Brain pericyte (primary cell): ENCODE data around the gene APOBEC2.
"Not testable (repeated sequence)": the region's sequence is repeated elsewhere in the genome, so short reads cannot be mapped to it uniquely, and the experiment has no call there.

Experiments
- DNase-seq: peaks from one replicate; pipeline ENCODE4 v3.0.0-alpha.2; 2012; ENCODE audit warnings: low read depth, low spot score

The APOBEC2 gene

DNA sequence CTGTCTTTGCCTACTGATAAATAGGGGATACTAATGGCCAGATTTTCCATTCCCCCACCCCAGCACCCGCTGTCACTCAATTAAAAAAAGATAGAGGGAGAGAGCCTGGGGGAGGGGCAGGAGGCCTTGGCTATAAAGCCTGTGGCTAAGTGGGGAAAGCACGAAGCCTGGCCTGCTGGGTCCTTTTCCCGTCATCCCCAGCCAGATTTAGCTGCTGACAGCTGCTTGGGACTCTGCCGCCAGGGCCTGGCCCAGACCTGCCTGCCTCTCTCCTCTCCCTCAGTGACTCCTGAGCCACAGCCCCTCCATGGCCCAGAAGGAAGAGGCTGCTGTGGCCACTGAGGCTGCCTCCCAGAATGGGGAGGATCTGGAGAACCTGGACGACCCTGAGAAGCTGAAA lies at the start of gene APOBEC2:
Gene APOBEC2 (plus strand): TSS at position 162 of the 400 bp plus-strand sequence. CDS start 146 bp downstream, at position 308.
- no peak for DNase-seq

DNA sequence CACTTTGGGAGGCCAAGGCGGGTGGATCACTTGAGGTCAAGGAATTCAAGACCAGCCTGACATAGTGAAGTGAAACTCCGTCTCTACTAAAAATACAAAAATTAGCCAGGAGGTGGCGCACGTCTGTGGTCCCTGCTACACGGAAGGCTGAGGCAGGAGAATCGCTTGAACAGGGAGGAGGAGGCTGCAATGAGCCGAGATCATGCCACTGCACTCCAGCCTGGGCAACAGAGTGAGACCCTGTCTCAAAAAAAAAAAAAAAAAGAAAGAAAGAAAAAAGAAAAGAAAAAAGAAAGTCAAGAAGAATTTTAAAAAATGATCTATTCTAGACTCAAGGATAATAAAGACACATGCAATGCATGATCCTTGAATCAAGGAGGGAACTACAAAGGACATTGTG lies 46.8 kb upstream of the APOBEC2 start:
- not testable (repeated sequence) for DNase-seq

DNA sequence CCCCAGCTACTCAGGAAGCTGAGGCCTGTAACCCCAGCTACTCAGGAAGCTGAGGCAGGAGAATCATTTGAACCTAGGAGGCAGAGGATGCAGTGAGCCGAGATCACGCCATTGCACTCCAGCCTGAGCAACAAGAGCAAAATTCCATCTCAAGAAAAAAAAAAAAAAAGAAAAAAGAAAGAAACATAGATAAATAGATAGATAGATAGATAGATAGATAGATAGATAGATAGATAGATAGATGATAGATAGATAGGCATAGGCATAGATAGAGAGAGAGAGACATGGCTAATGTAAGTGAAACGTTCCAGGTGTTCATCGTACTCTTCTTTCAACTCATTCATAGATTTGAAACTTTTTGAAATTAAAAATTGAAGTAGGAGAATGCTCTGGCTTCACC lies 46.0 kb upstream of the APOBEC2 start:
- DNase-seq, result not testable (repeated sequence)

DNA sequence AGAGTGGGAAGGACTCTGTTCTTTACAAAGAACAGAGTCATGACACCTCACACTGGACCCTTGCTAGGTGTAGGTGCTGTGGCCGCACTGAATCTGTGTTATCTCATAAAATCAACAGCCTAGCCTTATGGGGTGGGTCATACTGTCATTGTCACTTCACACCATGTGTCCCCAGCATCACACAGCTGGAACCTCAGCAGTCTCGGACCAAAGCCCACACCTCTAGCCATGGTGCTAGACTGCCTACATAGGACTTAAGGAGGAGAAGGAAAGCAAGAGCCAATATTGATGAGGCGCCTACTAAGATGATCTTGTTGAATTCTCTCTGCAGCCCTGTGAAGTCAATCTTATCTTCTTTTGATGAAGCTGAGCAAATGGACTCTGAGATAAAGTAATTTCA lies 45.0 kb upstream of the APOBEC2 start:
- no peak for DNase-seq

DNA sequence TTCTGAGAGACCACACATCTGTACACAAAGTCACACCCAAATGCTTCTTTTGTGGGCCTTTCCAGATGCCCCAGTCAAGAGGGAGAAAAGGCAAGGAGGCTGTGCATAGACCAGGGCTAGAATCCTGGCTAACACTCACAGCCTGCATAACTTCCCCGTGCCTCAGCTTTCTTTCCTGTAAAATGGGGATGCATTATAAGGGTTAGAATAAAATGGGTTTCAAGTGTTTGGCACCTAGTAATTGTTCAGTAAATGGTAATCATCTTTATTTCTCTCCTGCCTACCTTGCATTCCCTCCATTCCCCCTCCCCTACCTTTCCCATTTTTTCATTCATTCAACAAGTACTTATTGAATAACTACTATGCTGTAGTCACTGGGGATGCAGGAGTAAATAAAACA lies 43.3 kb upstream of the APOBEC2 start:
- no peak for DNase-seq

DNA sequence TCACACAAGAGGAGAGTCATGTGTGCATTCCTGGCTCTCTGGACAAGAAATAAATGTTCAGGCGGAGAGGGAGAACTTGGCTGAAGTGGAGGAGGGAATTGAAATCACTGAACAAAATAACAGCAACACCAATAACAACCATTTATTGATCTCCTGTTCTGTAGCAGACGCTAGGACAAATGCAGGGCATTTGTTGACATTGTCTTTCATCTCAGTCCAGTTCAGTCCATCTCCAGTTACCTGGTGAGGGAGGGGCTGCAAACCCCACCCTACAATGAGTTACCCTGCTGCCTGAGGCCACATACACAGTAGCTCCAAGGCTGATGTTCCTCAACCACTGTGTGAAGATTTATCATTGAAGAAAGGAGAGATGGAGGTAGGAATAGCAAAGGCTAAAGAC lies 41.3 kb upstream of the APOBEC2 start:
- DNase-seq, result no peak

DNA sequence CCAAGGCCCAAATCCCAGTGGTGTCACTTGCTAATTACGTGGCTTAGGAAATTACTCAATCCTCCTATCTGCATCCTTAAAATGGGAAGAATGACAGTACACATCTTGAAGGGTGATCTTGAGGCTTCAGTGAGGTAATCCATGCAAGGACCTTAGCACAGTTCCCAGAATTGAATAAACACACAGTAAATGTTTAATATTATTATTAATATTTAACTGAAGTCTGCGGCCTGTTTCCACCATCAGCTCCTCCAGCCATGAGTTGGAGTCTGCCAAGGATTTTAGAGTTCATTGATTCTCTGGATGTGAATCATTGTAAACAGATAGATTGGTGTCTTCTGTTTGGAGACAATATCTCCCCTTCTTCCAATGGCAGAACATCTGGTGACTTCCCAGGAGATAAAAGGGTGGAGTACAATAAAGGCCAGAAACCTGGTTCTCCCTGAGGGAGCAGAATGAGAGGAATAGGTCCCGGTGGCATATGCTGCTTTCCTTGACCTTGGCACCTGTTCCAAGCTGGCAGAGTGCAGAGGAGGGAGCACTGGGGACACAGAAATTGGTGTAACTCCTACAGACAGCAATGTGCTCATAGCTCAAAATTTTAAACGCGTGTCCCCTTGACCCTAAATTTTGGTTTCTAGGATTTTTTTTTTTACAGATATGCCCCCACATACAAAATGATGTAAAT lies 39.4 kb upstream of the APOBEC2 start:
- DNase-seq, result no peak

DNA sequence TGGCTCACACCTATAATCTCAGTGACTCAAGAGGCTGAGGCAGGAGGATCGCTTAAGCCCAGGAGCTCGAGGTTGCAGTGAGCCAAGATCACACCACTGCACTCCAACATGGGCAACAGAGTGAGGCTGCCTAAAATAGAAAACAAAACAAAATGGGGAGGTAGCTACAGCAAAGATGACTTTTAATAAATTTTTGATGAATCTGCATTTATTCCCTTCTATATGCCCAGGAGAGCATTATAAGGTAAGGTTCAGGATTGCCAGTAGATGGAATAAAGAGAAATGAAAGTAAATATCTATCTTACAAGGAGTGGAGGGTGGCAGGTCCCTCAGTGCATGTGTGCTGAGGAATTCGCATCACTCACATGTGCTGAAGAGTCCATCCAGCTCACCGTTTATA lies 38.2 kb upstream of the APOBEC2 start:
- no peak for DNase-seq

DNA sequence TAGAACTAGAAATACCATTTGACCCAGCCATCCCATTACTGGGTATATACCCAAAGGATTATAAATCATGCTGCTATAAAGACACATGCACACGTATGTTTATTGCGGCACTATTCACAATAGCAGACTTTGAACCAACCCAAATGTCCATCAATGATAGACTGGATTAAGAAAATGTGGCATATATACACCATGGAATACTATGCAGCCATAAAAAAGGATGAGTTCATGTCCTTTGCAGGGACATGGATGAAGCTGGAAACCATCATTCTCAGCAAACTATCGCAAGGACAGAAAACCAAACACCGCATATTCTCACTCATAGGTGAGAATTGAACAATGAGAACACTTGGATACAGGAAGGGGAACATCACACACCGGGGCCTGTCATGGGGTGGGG lies 37.1 kb upstream of the APOBEC2 start:
- DNase-seq, result not testable (repeated sequence)

DNA sequence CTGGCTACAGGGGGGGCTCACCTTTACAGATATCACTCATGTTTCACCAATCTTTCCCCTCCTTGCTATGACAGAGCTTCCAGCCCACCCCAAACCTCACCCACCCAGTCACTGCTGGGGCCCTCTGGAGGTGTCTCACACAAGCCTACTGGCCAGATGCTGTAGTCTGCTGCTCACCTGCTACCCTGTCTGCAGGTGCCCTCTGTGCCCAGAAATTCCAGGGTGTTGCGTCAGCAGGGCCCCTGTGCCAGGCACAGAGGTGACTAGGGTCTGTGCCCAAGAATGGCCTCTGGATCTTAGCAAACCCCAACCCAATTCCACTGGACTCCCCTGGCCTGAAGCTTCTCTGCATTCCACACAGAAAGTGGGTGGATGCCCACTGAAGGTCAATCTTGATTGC lies 35.3 kb upstream of the APOBEC2 start:
- no peak for DNase-seq

DNA sequence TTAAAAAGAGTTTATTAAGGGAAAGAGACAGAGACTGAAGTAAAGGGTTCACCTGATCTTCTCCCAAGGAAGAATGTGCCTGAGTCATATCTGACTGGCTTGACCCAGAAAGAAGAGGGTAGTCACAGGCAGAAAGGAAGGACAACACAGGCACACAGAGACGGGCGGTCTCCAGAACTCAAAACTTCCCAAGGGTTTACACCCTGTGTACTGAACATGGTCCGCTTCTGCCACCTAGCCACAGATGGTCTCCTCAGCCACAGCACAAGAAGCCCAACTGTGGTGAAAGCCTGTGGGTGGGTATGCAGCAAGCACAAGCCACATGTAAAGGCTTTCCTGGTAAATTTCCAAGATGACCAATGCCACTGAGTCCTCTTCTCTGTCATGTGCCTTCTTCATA lies 31.2 kb upstream of the APOBEC2 start:
- no peak for DNase-seq

DNA sequence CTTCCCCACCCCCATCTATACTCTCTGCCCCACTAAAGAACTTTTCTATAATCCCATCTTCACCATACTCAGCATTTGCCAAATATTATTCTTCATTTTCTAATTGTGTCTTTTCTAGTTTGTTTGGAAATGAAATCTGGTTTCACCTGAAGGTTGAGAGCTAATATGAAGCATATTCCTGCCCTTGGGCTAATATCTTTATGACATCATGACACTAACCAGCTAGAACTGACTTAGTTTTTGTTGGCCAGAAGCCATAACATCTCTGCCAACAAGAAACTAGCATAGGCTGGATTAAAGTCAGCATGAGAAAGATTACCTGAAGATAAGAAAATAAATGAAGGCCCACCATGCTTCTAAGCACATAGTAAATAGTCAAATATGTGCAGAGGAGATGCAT lies 30.7 kb upstream of the APOBEC2 start:
- DNase-seq, result no peak

DNA sequence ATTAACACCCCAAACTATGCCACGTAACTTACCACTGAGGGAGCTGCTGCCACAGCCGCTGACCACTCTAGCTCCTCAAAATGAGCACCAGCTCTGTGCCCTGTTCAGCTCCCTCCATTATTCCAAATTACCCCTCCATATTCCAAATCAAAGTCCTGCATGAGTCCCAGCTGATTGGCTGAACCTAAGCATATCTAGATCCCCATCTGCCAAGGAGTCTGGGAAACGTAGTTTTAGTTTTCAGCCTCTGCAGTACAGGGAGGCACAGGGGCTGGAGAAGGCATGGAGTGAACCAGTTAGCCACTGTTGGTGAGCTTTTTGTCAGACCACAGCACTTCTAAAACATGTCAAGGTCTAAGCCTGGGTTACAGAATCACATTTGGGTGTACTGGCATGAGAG lies 29.9 kb upstream of the APOBEC2 start:
- no peak for DNase-seq

DNA sequence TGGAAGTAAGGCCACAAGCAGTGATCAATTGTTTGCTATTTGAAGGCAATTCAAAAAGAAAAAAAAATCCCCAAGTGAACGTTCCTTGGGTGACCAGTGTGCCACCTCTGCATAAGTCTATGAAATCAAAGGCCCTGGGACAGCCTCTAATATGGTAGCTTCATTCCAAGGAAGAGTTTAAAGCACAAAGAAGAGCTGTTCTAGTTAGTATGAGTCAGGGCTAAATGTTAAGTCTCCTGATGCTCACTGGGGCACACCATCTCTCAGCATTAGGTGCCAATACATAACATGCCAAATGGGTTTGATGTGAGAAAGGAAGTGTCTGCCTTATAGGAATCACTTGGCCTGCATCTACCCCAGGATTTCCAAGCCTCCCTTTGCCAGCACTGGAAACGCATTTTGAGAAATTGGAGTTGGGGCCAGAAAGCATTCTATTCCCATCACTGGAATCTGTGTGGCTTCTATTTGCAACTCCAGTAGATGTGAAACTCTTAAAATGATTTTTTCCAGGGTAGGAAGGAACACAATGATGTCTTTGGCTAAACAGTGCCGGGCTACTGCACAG lies 27.0 kb upstream of the APOBEC2 start:
- DNase-seq, result no peak

DNA sequence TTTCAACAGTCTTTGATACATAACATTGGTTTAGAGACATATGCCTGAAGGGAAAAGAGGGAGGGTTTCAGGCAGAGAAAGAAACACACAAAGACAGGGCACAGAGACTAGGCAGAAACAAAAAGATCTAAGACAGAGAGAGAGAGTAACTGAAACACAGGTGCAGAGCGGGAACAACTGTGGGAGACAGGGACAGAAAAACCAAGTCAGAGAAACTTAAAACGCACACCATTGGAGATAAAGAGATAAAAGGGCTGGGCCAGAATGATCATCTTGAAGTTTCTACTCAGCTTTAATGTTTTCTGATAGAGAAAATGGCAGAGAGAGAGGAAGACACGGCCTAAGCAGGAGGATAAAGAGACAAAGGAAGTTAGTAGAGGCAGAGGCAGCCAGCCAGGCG lies 25.8 kb upstream of the APOBEC2 start:
- no peak for DNase-seq

DNA sequence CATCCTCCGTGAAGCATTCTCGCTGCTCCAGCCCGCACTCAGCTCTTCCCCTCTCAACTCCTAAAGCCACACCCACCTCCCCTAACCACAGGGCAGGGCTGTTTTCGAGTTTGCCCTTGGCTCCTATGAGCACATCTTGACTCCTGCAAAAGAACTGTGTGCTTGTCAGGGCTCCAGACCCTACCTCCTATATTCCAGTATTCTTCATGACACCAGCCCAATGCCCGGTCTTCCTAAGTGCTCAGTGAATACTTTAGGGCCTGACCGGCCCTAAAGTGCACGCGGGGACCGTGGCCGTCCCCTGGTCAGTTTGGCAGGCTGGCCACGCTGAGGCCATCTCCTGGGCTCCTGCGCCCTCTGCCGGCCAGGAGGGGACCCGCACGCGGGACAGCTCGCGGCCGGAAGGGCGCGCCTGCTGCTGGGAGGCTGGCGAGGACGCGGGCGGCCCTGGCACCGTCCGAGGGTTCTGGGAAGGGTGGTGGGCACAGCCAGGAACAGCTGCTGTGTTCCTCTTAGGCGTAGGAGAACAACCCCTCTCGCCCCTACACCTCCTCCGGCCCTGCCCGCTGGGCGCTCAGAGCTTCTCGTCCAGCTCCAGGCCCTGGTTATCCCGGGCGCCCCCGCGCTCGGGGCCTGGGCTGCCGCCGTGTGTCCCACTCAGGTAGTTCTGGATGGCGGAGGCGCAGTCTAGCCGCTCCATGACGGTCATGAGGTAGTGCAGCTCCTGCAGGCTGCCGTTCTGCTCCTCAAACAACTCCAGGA lies 25.0 kb upstream of the APOBEC2 start:
- DNase-seq, result peak; percentile 21

DNA sequence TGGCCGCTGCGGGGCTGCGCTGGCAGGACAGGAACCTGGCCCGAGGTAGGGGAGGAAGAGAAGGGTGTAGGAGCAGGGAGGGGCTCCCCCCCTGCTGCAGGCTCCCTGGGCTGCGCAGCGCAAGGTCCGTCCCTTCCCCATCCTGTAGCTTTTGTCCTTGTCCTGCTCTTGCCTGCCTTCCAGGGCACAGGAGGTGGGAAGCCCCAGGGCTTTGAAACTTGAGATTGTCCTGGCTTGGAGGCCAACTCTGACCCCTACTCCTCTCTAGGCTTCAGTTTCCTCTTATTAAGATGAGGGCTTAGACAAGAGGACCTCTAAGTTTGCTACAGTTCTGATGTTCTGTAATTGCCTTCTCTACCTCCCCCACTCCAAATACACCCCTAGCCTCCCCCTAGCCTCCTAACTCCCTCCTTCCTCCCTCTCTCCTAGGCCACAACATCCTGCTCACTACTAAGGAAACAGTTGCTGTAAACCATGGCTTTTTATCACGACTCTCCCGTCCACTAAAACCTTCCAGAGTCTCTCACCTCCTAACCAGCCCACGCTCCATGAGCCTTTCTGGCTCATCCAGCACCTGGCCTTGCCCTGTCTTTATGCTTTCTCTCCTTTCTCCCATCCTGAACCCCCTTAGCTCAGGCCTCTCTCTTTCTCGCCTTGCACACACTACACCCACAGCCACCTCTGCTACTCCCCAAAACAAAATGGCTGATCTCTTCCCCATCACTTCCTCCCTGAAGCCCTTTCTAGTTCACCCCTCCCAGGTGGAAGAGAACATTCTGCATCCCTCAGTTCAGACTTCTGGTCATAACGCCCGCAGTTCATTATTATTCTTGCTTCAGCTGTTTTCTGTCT lies 24.2 kb upstream of the APOBEC2 start:
- DNase-seq, result no peak

DNA sequence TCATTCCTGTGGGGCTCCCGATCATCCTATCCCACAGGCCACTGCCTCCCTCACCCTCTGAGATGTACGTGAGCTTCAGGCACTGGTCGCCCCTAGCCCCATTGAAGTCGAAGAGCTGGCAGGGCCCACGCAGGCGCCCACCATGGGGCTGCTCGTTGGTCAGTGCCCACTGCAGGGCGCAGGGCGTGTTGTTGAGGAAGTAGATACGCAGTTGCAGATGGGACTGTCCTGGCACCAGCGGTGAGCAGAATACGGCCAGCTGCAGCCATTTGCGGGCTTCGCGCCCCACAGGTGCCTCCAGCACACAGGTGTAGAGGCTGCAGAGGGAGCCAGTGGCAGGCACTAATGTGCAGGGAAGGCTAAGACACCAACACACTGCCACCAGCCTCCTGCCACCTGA lies 20.2 kb upstream of the APOBEC2 start:
- DNase-seq, result no peak

DNA sequence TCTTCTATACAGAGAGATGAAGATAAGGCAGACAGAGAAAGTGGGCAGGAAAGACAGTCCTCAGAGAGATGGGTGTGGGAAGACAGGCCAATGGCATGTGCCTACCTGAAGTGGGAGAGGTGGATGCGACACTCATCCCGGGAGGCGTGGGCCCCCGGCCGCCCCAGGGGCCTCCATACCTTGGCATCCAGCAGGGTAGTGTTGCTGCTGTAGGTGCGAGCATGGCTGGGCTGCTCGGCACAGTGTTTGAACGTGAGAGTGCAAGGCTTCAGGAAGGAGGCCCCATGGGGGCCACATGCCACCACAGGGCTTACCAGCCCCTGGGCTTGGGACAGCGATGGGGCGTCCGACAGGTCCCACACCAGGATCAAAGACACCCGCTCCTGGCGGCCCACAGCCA lies 19.2 kb upstream of the APOBEC2 start:
- no peak for DNase-seq

DNA sequence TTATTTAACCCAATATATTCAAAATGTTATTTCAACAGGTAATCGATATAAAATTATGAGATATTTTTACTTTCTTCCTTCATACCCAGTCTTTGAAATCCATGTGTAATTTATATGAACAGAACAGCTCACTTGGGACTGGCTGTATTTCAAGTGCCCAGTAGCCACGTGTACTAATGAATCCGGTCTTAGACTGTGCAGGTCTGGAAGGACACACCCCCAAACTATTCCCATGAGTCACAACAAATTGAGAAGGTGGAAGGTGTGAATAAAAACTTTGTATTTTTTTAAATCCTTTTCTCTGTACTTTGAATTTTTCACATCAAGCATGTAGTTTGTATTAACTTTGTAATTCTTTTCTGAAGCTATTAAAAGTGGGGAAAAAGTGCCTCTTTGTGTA lies 16.8 kb upstream of the APOBEC2 start:
- no peak for DNase-seq

DNA sequence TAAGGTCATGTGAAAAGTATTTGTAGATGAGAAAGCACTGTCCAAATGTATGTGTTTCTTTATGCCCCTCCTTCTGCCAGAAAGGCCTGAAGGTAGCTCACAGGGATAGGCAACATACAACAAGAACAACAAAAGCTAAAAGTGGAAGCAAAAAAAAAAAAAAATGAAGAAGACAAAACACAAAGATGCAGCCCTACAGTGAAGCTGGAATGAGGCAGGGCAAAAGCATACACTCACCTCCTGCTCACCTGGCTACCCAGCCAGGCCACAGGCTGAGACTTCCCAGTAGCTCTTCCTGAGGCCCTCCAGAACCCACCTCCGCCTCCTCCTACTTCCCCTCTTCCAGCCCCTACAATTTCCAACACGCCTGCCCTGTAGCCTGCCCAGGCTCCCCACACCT lies 16.4 kb upstream of the APOBEC2 start:
- DNase-seq, result no peak
